A673 (cell line): ENCODE data around the gene CBX4. TPM values are rescaled to one million over a fixed set of nuclear protein-coding genes. Genes with fewer than 3 reads are reported as not detected.

Source experiments
- BruUV-seq: library from RNA; stranded (reverse); fragments of 400-500 nt; replicated peaks from 2 replicates; lab custom pipeline; 2021; lab: Mats Ljungman, UMichigan
- CTCF ChIA-PET: fragments of 300-600 bp; sonication (Branson Sonifier 250); formaldehyde crosslinking; loops from one replicate; lab custom pipeline; 2022; ENCODE audit warnings: antibody characterized with exemption; lab: Charles Lee
- POLR2A ChIA-PET: fragments of 300-600 bp; sonication (Branson Sonifier 250); formaldehyde crosslinking; loops from one replicate; lab custom pipeline; 2022; ENCODE audit warnings: antibody characterized with exemption; ENCODE audit not compliant: low non-redundant PET; lab: Charles Lee
- DNase-seq: peaks from one replicate; pipeline ENCODE4 v3.0.0-alpha.2; 2015; ENCODE audit warnings: low spot score
- H3K27ac ChIP-seq: fragments of 200-600 bp; sonication (generic); 2 replicates; pipeline ENCODE4 v1.5.1; 2016; ENCODE audit warnings: mixed run types, low read depth, mild to moderate bottlenecking, mixed read lengths, antibody characterized with exemption, low read length; ENCODE audit not compliant: poor library complexity, severe bottlenecking
- H3K27me3 ChIP-seq: fragments of 200-600 bp; sonication (generic); replicated peaks from 2 replicates; pipeline ENCODE4 v1.6.1; 2017; ENCODE audit warnings: mixed run types, low read depth, mild to moderate bottlenecking, mixed read lengths, antibody characterized with exemption, low read length; ENCODE audit not compliant: insufficient read depth, poor library complexity
- H3K36me3 ChIP-seq: fragments of 200-600 bp; sonication (generic); 2 replicates; pipeline ENCODE4 v1.6.1; 2016; ENCODE audit warnings: mixed run types, mild to moderate bottlenecking, mixed read lengths, antibody characterized with exemption, low read length; ENCODE audit not compliant: insufficient read depth, poor library complexity, severe bottlenecking
- H3K4me1 ChIP-seq: fragments of 200-600 bp; sonication (generic); 2 replicates; pipeline ENCODE4 v1.6.1; 2017; ENCODE audit warnings: mixed run types, mild to moderate bottlenecking, mixed read lengths, antibody characterized with exemption, low read length; ENCODE audit not compliant: insufficient read depth, poor library complexity, severe bottlenecking
- H3K4me3 ChIP-seq: fragments of 200-600 bp; sonication (generic); 2 replicates; pipeline ENCODE4 v1.5.1; 2016; ENCODE audit warnings: low read depth, mixed run types, mild to moderate bottlenecking, mixed read lengths, low read length; ENCODE audit not compliant: poor library complexity, severe bottlenecking
- H3K9me3 ChIP-seq: fragments of 200-600 bp; sonication (generic); 2 replicates; pipeline ENCODE4 v1.6.1; 2016; ENCODE audit warnings: mixed run types, low read depth, mild to moderate bottlenecking, mixed read lengths, antibody characterized with exemption, low read length; ENCODE audit not compliant: poor library complexity, severe bottlenecking
- EZH2 ChIP-seq: fragments of 200-600 bp; sonication (generic); IDR thresholded peaks from 2 replicates; pipeline ENCODE4 v1.6.1; 2017; ENCODE audit warnings: borderline replicate concordance, low read depth, mild to moderate bottlenecking, mixed read lengths, antibody characterized with exemption, low read length; ENCODE audit not compliant: poor library complexity, severe bottlenecking
- intact Hi-C: fragments of 100-400 bp; cut with micrococcal nuclease; formaldehyde crosslinking; loops from one replicate; pipeline ENCODE4 v1.10.0; 2022; ENCODE audit not compliant: unreplicated experiment
- total RNA-seq: library from RNA; stranded (reverse); gene quantifications from 2 replicates; pipeline ENCODE4 v1.2.3, GENCODE V29; 2021
- TF ChIP-seq, protein P1 (sequence below): fragments of 300-800, 200-600 bp; sonication (generic); conservative IDR thresholded peaks from 2 replicates; pipeline ENCODE4 v1.5.1; 2017; ENCODE audit warnings: low read depth, mild to moderate bottlenecking, antibody characterized with exemption, low read length, moderate library complexity, mixed read lengths

CBX4 gene
- total RNA-seq, 1 experiment from 2014 or later = 42.6 TPM

DNA sequence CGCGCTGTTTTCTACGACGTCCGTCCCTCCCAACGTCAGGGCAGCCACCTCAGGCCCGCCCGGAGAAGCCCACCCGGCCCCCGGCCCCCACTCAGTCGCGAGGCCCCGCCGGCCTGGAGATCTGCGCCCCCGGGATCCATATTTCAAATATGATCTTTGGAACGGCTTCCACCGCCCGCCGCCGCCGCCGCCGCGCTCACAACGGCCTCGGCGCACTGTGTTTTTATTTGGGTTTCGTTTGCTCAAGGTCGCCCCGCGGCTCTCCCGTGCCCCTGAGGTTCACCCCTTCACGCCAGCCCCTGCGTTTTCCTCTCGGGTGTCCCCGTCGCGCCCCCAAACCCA lies 4.2 kb upstream of the CBX4 start:
- TF ChIP-seq, protein P1, sequence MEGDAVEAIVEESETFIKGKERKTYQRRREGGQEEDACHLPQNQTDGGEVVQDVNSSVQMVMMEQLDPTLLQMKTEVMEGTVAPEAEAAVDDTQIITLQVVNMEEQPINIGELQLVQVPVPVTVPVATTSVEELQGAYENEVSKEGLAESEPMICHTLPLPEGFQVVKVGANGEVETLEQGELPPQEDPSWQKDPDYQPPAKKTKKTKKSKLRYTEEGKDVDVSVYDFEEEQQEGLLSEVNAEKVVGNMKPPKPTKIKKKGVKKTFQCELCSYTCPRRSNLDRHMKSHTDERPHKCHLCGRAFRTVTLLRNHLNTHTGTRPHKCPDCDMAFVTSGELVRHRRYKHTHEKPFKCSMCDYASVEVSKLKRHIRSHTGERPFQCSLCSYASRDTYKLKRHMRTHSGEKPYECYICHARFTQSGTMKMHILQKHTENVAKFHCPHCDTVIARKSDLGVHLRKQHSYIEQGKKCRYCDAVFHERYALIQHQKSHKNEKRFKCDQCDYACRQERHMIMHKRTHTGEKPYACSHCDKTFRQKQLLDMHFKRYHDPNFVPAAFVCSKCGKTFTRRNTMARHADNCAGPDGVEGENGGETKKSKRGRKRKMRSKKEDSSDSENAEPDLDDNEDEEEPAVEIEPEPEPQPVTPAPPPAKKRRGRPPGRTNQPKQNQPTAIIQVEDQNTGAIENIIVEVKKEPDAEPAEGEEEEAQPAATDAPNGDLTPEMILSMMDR = no peak
- no peak for TF ChIP-seq EZH2
- POLR2A ChIA-PET = no interaction called here
- DNase-seq = no peak
- H3K4me3 ChIP-seq = peak overlapping the region; percentile 55
- H3K27me3 ChIP-seq = peaks cover 42% of the 10 kb centered on the region
- H3K9me3 ChIP-seq = no peaks in the 10 kb centered on the region
- CTCF ChIA-PET = interaction anchor here (0.6 to 1.2 kb wide), 2 partner anchors 33 to 127 kb away, joined by 3 read pairs; no protein-coding TSS in a partner anchor
- no peak overlapping the region for H3K27ac ChIP-seq
- intact Hi-C loops = loop anchor here (5.0 kb wide), 1 partner anchor 129 kb away; no protein-coding TSS in a partner anchor
- H3K36me3 ChIP-seq = no peaks in the 10 kb centered on the region
- BruUV-seq = no TSS peak
- peaks cover 50% of the 10 kb centered on the region for H3K4me1 ChIP-seq

DNA sequence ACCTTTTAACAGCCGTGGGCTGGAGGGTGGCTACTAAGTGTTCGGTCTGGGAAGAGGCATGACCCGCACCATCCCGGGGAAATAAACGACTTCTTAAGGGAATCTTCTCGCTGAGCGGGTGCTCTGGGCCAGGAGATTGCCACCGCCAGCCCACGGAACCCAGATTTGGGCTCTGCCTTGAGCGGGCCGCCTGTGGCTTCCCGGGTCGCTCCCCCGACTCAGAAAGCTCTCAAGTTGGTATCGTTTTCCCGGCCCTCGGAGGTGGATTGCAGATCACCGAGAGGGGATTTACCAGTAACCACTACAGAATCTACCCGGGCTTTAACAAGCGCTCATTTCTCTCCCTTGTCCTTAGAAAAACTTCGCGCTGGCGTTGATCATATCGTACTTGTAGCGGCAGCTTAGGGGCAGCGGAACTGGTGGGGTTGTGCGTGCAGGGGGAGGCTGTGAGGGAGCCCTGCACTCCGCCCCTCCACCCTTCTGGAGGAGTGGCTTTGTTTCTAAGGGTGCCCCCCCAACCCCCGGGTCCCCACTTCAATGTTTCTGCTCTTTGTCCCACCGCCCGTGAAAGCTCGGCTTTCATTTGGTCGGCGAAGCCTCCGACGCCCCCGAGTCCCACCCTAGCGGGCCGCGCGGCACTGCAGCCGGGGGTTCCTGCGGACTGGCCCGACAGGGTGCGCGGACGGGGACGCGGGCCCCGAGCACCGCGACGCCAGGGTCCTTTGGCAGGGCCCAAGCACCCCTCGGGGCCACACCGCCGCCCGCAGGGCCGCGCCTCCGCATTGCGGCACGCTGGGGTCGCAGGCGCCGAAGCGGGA lies 3.6 kb upstream of the CBX4 start:
- intact Hi-C loops = loop anchor here (5.0 kb wide), 1 partner anchor 129 kb away; no protein-coding TSS in a partner anchor
- TF ChIP-seq EZH2 = peak; percentile 51
- TF ChIP-seq, protein P1 = no peak
- Histone ChIP-seq H3K27ac (no peak overlapping the region), H3K27me3 (peaks cover 42% of the 10 kb centered on the region), H3K4me1 (peaks cover 51% of the 10 kb centered on the region), H3K36me3 (no peaks in the 10 kb centered on the region), H3K9me3 (no peaks in the 10 kb centered on the region), H3K4me3 (peak overlapping the region; percentile 55)
- BruUV-seq = no TSS peak
- ChIA-PET CTCF (interaction anchor here (0.6 to 1.2 kb wide), 2 partner anchors 128 to 179 kb away, joined by 3 read pairs; no protein-coding TSS in a partner anchor), POLR2A (interaction anchor here (0.6 kb wide), 1 partner anchor 312 kb away, joined by 3 read pairs; no protein-coding TSS in a partner anchor)
- peak; percentile 70 for DNase-seq

DNA sequence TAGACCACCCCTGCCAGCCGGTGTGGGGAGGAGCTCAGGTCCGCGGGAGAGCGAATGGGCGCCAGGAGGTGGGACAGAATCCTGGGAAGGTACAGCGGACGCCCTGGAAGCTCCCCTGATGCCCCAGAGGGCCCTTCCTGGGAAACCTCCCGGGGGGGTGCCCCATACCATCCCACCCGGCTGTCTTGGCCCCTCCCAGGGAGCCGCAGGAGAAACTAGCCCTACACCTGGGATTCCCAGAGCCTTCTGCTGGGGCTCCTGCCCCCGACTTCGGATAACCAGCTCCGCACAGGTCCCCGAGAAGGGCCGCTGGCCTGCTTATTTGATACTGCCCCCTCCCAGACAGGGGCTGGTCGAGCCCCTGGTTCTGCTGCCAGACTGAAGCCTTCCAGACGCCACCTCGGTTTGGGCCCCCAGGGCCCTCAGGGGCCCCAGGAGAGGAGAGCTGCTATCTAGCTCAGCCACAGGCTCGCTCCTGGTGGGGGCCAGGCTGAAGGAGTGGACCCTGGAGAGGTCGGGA lies 3.0 kb upstream of the CBX4 start:
- Histone ChIP-seq H3K4me3 (peak overlapping the region; percentile 55), H3K9me3 (no peaks in the 10 kb centered on the region), H3K4me1 (peaks cover 58% of the 10 kb centered on the region), H3K27ac (no peak overlapping the region), H3K27me3 (peaks cover 42% of the 10 kb centered on the region), H3K36me3 (no peaks in the 10 kb centered on the region)
- CTCF ChIA-PET = interaction anchor here (0.6 to 1.2 kb wide), 2 partner anchors 128 to 179 kb away, joined by 3 read pairs; no protein-coding TSS in a partner anchor
- no TSS peak for BruUV-seq
- DNase-seq = no peak
- POLR2A ChIA-PET = no interaction called here
- TF ChIP-seq EZH2 = peak; percentile 8
- TF ChIP-seq, protein P1 = no peak
- intact Hi-C loops = loop anchor here (5.0 kb wide), 1 partner anchor 130 kb away; no protein-coding TSS in a partner anchor
